IMR-90 (cell line): Measurements from ENCODE around the gene ADAMTS14.

Experiments
- BHLHE40 ChIP-seq: fragments of 150-350 bp; IDR thresholded peaks from 2 replicates; pipeline ENCODE4 v1.6.1; 2016; ENCODE audit warnings: mild to moderate bottlenecking, low read depth, low read length
- CEBPB ChIP-seq: IDR thresholded peaks from 2 replicates; pipeline ENCODE4 v1.6.1; 2012; ENCODE audit warnings: low read depth, low read length, improper control_type of control experiment
- CTCF ChIP-seq: conservative IDR thresholded peaks from 2 replicates; pipeline ENCODE4 v1.5.1; 2012; ENCODE audit warnings: mild to moderate bottlenecking, low read depth, low read length, improper control_type of control experiment
- FOS ChIP-seq: fragments of 150-350 bp; IDR thresholded peaks from 2 replicates; pipeline ENCODE4 v1.6.1; 2016; ENCODE audit warnings: low read depth, low read length
- MAFK ChIP-seq: IDR thresholded peaks from 2 replicates; pipeline ENCODE4 v1.6.1; 2012; ENCODE audit warnings: low read depth, low read length, improper control_type of control experiment
- MAZ ChIP-seq: IDR thresholded peaks from 2 replicates; pipeline ENCODE4 v1.6.1; 2012; ENCODE audit warnings: low read depth, mild to moderate bottlenecking, low read length, improper control_type of control experiment, moderate library complexity, borderline replicate concordance
- MXI1 ChIP-seq: IDR thresholded peaks from 2 replicates; pipeline ENCODE4 v1.6.1; 2012; ENCODE audit warnings: low read depth, mild to moderate bottlenecking, low read length, moderate library complexity, borderline replicate concordance
- POLR2A ChIP-seq: IDR thresholded peaks from 2 replicates; pipeline ENCODE4 v1.6.1; 2012; ENCODE audit warnings: mild to moderate bottlenecking, low read depth, low read length
- RAD21 ChIP-seq: IDR thresholded peaks from 2 replicates; pipeline ENCODE4 v1.6.1; 2012; ENCODE audit warnings: low read length, improper control_type of control experiment
- RCOR1 ChIP-seq: IDR thresholded peaks from 2 replicates; pipeline ENCODE4 v1.6.1; 2012; ENCODE audit warnings: mild to moderate bottlenecking, low read length, improper control_type of control experiment; ENCODE audit not compliant: insufficient replicate concordance
- TF ChIP-seq, protein P1 (sequence below): fragments of 150-350 bp; IDR thresholded peaks from 2 replicates; pipeline ENCODE4 v1.6.1; 2017; ENCODE audit warnings: mild to moderate bottlenecking, antibody characterized with exemption, low read length, low read depth

- no peak for TF ChIP-seq CTCF
- no peak for TF ChIP-seq BHLHE40
- no peak for TF ChIP-seq POLR2A
- no peak for TF ChIP-seq CEBPB
- no peak for TF ChIP-seq RCOR1
- no peak for TF ChIP-seq MXI1
- TF ChIP-seq RAD21: no peak
- TF ChIP-seq MAZ: no peak
- TF ChIP-seq, protein P1, sequence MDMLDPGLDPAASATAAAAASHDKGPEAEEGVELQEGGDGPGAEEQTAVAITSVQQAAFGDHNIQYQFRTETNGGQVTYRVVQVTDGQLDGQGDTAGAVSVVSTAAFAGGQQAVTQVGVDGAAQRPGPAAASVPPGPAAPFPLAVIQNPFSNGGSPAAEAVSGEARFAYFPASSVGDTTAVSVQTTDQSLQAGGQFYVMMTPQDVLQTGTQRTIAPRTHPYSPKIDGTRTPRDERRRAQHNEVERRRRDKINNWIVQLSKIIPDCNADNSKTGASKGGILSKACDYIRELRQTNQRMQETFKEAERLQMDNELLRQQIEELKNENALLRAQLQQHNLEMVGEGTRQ: no peak
- TF ChIP-seq FOS: no peak
- no peak for TF ChIP-seq MAFK
Observed at GRCh38 chr10:70678250-70678635, 5.9 kb downstream of the ADAMTS14 start.
